Skeletal muscle satellite cell (primary cell): ENCODE results near the gene VAV3.

Source experiments
- H3K27me3 ChIP-seq: 2 replicates; pipeline ENCODE4 v1.7.0; 2013; ENCODE audit warnings: low read length; ENCODE audit not compliant: control insufficient read depth, insufficient read depth
- H3K36me3 ChIP-seq: 2 replicates; pipeline ENCODE4 v1.7.0; 2013; ENCODE audit warnings: mild to moderate bottlenecking, control low read depth, low read length; ENCODE audit not compliant: insufficient read depth
- H3K4me1 ChIP-seq: 2 replicates; pipeline ENCODE4 v1.7.0; 2013; ENCODE audit warnings: low read length; ENCODE audit not compliant: control insufficient read depth, insufficient read depth
- H3K4me2 ChIP-seq: 2 replicates; pipeline ENCODE4 v1.7.0; 2013; ENCODE audit warnings: mild to moderate bottlenecking, low read length
- H3K4me3 ChIP-seq: 2 replicates; pipeline ENCODE4 v1.7.0; 2013; ENCODE audit warnings: low read length
- H3K9ac ChIP-seq: 2 replicates; pipeline ENCODE4 v1.7.0; 2013; ENCODE audit warnings: mild to moderate bottlenecking, low read depth, low read length, moderate library complexity
- H3K9me3 ChIP-seq: replicated peaks from 2 replicates; pipeline ENCODE4 v1.7.0; 2013; ENCODE audit warnings: mild to moderate bottlenecking, control low read depth, low read length

VAV3 gene

GRCh38 chr1:107804741-107805140 lies 160.2 kb downstream of the VAV3 start:
- H3K36me3 ChIP-seq, result no peaks in the 10 kb centered on the region
- no peak overlapping the region for H3K4me3 ChIP-seq
- H3K9me3 ChIP-seq, result no peaks in the 10 kb centered on the region
- H3K9ac ChIP-seq, result no peak overlapping the region
- H3K4me1 ChIP-seq, result no peaks in the 10 kb centered on the region
- no peaks in the 10 kb centered on the region for H3K27me3 ChIP-seq
- no peak overlapping the region for H3K4me2 ChIP-seq

- Histone ChIP-seq H3K9me3 (no peaks in the 10 kb centered on the region), H3K36me3 (no peaks in the 10 kb centered on the region), H3K27me3 (no peaks in the 10 kb centered on the region), H3K4me2 (no peak overlapping the region), H3K4me3 (no peak overlapping the region), H3K9ac (no peak overlapping the region), H3K4me1 (no peaks in the 10 kb centered on the region)
Observed at GRCh38 chr1:107804134-107804533, 160.8 kb downstream of the VAV3 start.

DNA sequence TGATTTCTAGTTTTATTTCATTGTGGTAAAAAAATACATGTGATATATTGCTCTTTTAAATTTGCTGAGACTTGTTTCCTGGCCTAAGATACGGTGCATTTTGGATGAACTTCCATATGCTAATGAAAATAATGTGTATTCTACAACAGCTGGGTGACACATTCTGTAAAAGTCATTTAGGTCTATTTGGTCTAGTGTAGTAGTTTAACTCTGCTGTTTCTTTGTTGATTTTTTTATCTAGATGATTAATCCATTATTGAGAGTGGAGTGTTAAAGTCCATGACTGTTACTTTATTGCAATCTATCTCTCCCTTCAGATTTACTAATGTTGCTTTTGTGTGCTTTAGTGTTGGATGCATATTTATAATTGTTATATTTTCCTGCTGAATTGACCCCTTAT lies 161.4 kb downstream of the VAV3 start:
- Histone ChIP-seq H3K4me1 (no peaks in the 10 kb centered on the region), H3K9ac (no peak overlapping the region), H3K27me3 (no peaks in the 10 kb centered on the region), H3K4me3 (no peak overlapping the region), H3K4me2 (no peak overlapping the region), H3K36me3 (no peaks in the 10 kb centered on the region), H3K9me3 (no peaks in the 10 kb centered on the region)

- H3K9me3 ChIP-seq, result no peaks in the 10 kb centered on the region
- no peak overlapping the region for H3K4me2 ChIP-seq
- H3K36me3 ChIP-seq, result no peaks in the 10 kb centered on the region
- no peaks in the 10 kb centered on the region for H3K4me1 ChIP-seq
- H3K4me3 ChIP-seq, result no peak overlapping the region
- no peaks in the 10 kb centered on the region for H3K27me3 ChIP-seq
- H3K9ac ChIP-seq, result no peak overlapping the region
Observed at GRCh38 chr1:107802654-107803053, 162.3 kb downstream of the VAV3 start.

- Histone ChIP-seq H3K4me3 (no peak overlapping the region), H3K9ac (no peak overlapping the region)
Observed at GRCh38 chr1:107795994-107796393, 169.0 kb downstream of the VAV3 start.

DNA sequence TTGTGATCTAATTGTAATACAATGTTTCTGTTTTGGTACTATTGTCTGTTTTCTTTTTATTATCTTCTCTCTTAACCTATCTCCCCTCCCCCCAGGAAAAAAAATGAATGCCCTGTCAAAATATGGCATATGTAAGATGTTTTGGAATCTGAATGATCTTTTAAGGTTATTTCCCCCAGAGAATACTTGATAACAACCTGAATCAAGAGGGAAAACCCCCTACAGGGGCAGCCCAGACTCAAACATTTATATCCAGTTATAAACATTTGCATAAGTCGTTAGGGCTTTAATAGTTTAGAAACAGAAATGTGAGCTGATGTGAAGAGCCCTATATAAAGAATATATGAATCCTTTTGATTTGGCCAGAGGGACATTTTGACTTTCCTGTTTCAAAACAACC lies 169.5 kb downstream of the VAV3 start:
- H3K9ac ChIP-seq, result no peak overlapping the region
- H3K9me3 ChIP-seq, result no peaks in the 10 kb centered on the region

More at GRCh38 chr1:107795994-107796393, 169.0 kb downstream of the VAV3 start:
- Histone ChIP-seq H3K9me3 (no peaks in the 10 kb centered on the region), H3K36me3 (no peaks in the 10 kb centered on the region), H3K4me1 (no peaks in the 10 kb centered on the region), H3K27me3 (no peaks in the 10 kb centered on the region), H3K4me2 (no peak overlapping the region)

DNA sequence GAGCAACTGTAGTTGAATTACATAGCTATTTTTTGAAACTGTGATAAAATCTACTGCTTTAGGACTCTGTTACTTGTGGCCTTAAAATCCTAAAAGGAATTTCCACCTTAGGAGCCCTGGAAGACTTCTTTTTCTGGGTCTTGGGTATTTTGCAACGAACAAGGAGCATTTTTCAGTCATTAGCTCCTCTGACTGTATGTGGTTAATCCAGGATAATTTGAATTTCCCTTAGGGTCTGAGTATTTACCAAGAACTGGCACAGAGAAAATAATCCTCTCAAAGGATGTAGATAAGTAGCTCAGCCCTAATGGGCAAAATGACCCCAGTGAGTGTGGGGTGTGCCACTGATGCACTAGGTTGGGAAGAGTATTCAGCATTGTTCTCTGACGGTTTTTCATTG lies 170.4 kb downstream of the VAV3 start:
- H3K4me3 ChIP-seq, result no peak overlapping the region
- no peaks in the 10 kb centered on the region for H3K9me3 ChIP-seq
- no peaks in the 10 kb centered on the region for H3K27me3 ChIP-seq
- H3K36me3 ChIP-seq, result no peaks in the 10 kb centered on the region
- no peaks in the 10 kb centered on the region for H3K4me1 ChIP-seq
- H3K4me2 ChIP-seq, result no peak overlapping the region
- H3K9ac ChIP-seq, result no peak overlapping the region

More for the DNA sequence above, 169.5 kb downstream of the VAV3 start:
- Histone ChIP-seq H3K4me3 (no peak overlapping the region), H3K36me3 (no peaks in the 10 kb centered on the region), H3K27me3 (no peaks in the 10 kb centered on the region), H3K4me1 (no peaks in the 10 kb centered on the region), H3K4me2 (no peak overlapping the region)

- no peak overlapping the region for H3K4me3 ChIP-seq
- no peaks in the 10 kb centered on the region for H3K4me1 ChIP-seq
- no peaks in the 10 kb centered on the region for H3K9me3 ChIP-seq
- no peaks in the 10 kb centered on the region for H3K36me3 ChIP-seq
- H3K4me2 ChIP-seq, result no peak overlapping the region
- H3K9ac ChIP-seq, result no peak overlapping the region
- no peaks in the 10 kb centered on the region for H3K27me3 ChIP-seq
Observed at GRCh38 chr1:107793896-107794453, 171.0 kb downstream of the VAV3 start.

- Histone ChIP-seq H3K4me2 (no peak overlapping the region), H3K4me1 (peaks cover 6% of the 10 kb centered on the region), H3K27me3 (no peaks in the 10 kb centered on the region), H3K9me3 (no peaks in the 10 kb centered on the region), H3K9ac (no peak overlapping the region), H3K36me3 (no peaks in the 10 kb centered on the region), H3K4me3 (no peak overlapping the region)
Observed at GRCh38 chr1:107791348-107791747, 173.6 kb downstream of the VAV3 start.

DNA sequence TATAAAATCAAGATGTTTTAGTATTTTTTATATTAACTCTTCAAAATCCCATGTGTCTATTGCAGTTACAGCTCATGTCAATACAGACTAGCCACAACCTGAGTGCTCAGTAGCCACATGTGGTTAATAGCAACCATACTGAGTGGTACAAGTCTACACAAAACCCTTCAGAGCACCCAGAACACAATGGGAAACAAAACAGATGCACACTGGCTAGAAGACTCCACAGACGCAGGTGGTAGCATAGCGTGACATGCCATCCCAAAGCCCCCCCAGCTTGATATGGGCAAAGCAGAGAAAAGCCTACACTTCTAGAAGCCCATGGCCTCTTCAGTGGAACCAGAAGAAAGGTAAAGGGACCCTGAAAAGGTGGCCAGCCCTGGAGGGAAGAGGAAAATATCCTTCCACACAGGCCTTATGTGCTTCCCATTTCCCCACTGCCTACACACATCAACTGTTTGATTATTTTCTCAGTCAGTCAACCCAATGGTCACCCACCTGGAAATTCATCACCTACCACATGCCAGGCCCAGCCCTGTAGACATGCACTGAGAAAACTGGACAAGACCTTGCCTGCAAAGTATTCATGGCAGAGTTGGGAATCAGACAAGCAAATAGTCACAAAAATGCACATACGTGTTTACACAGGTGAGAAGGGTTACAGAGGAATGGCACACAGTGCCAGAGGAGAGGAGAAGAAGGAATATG lies 175.0 kb downstream of the VAV3 start:
- H3K36me3 ChIP-seq, result no peaks in the 10 kb centered on the region
- peaks cover 6% of the 10 kb centered on the region for H3K4me1 ChIP-seq
- no peak overlapping the region for H3K9ac ChIP-seq
- no peak overlapping the region for H3K4me3 ChIP-seq
- no peak overlapping the region for H3K4me2 ChIP-seq
- H3K27me3 ChIP-seq, result no peaks in the 10 kb centered on the region
- no peaks in the 10 kb centered on the region for H3K9me3 ChIP-seq

DNA sequence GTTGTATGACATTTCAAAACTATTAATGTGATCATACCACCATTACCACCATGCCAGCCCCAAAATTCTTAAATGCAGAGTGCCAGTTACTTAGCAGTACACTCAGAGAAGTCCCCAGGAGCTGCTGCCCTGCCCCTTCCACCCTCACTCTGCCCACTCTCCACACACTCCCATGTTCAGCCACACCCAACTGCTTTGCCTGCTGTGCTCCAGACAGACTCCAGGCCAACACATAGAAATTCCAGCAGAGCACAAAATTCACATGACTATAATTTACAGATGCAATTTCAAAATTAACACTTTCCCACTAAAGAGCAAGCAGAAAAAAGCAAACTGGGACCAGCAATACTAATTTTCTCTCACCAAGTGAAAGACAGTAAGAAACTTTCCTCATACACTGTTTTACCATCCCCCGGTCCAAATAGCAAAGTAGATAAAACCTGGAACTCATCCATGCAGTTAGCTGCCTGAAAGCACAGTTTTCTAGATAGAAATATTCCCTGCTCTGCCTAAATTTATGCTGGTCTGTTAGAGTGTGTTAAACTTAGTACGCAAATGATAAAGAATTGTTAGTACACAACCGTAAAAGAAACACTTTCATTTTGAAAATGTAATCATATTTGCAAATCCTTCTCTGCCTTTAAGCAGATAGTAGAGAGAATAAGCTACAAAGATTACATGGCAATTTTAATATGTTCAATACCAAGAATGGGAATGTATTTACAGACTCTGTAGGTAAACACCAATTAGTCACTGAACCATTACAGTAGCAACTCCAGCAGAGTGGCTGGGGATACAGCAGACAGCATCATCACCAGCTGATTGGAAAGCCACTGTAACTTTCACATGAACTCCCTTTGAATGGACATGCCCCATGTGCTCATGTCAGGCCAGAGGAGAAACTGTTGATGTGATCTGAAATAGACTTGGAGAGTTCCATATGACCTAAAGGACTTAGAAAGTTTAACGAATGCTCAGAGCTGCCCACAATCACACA lies 176.5 kb downstream of the VAV3 start:
- Histone ChIP-seq H3K9me3 (no peaks in the 10 kb centered on the region), H3K4me1 (peaks cover 6% of the 10 kb centered on the region), H3K36me3 (no peaks in the 10 kb centered on the region), H3K27me3 (no peaks in the 10 kb centered on the region), H3K4me2 (peak overlapping the region; percentile 57), H3K9ac (peak overlapping the region; percentile 19), H3K4me3 (no peak overlapping the region)
